A549 (cell line): ENCODE measurements around the gene HRG. TPM values are rescaled to one million over a fixed set of nuclear protein-coding genes. Genes with fewer than 3 reads are reported as not detected.
"Not testable (repeated sequence)": the region's sequence is repeated elsewhere in the genome, so short reads cannot be mapped to it uniquely, and the experiment has no call there.

Experiments used
- ATAC-seq, 2 experiments: fragments of 200-7000 bp in 1 of 2; fragments of >200 bp in 1 of 2; cut with Nextera tagmentation in 1 of 2; cut with Tn5 transposase in 1 of 2; 3 replicates each; pipeline versions ENCODE4 v1.8.0 to v1.9.1; 2018 to 2020; ENCODE audit warnings: mild to moderate bottlenecking in 1 of 2, moderate library complexity in 1 of 2
- CTCF ChIA-PET: fragments of 300-600 bp; sonication (Branson Sonifier 250); formaldehyde crosslinking; extraction: SDS; loops from one replicate; lab custom pipeline; 2021; ENCODE audit warnings: antibody characterized with exemption, inconsistent platforms; lab: Yijun Ruan, JAX
- POLR2A ChIA-PET: fragments of 350-600 bp; formaldehyde crosslinking; extraction: SDS; loops from one replicate; lab custom pipeline; 2021; ENCODE audit warnings: antibody characterized with exemption, inconsistent platforms; lab: Yijun Ruan, JAX
- DNase-seq, 2 experiments: peaks; one replicate each; pipeline versions ENCODE4 v3.0.0 to v3.0.0-alpha.2; 2011 to 2016; ENCODE audit warnings: low read depth in 1 of 2, low spot score in 1 of 2
- FAIRE-seq: peaks from 2 replicates; lab custom pipeline; 2011; peaks lifted over from hg19 to GRCh38; lab: Jason Lieb, UNC
- H3K27ac ChIP-seq, 2 experiments: fragments of >200 bp; sonication (Bioruptor Twin); formaldehyde crosslinking; 3 replicates each; pipeline ENCODE4 v1.5.1; 2016 to 2017
- H3K4me1 ChIP-seq: fragments of >200 bp; sonication (Bioruptor Twin); formaldehyde crosslinking; 3 replicates; pipeline ENCODE4 v1.6.1; 2016
- H3K4me2 ChIP-seq: fragments of >200 bp; sonication (Bioruptor Twin); formaldehyde crosslinking; 3 replicates; pipeline ENCODE4 v1.6.1; 2016
- H3K4me3 ChIP-seq: fragments of >200 bp; sonication (Bioruptor Twin); formaldehyde crosslinking; 3 replicates; pipeline ENCODE4 v1.5.1; 2016
- H3K9me3 ChIP-seq: fragments of >200 bp; sonication (Bioruptor Twin); formaldehyde crosslinking; 3 replicates; pipeline ENCODE4 v1.6.1; 2016
- CEBPB ChIP-seq, 2 experiments: fragments of >200 bp in 1 of 2; sonication (Bioruptor Twin) in 1 of 2; formaldehyde crosslinking in 1 of 2; IDR thresholded peaks; 2 replicates each; pipeline ENCODE4 v1.6.1; 2012 to 2016
- FOSL2 ChIP-seq, 2 experiments: fragments of 450-650 bp in 1 of 2; fragments of >200 bp in 1 of 2; sonication (Bioruptor Twin) in 1 of 2; formaldehyde crosslinking; IDR thresholded peaks; 2 replicates each; pipeline versions ENCODE4 v1.5.0 to v1.6.1; 2016 to 2020; ENCODE audit warnings: mild to moderate bottlenecking in 1 of 2, moderate library complexity in 1 of 2
- JUN ChIP-seq, 2 experiments: fragments of >200 bp; sonication (Bioruptor Twin); formaldehyde crosslinking; IDR thresholded peaks; 2 replicates in 1 of 2; 3 replicates in 1 of 2; pipeline ENCODE4 v1.6.1; 2016 to 2017
- MAFK ChIP-seq: fragments of 450-650 bp; IDR thresholded peaks from 2 replicates; pipeline ENCODE4 v1.6.1; 2014; ENCODE audit not compliant: partially characterized antibody
- PBX3 ChIP-seq: IDR thresholded peaks from 2 replicates; pipeline ENCODE4 v1.6.1; 2012
- RAD21 ChIP-seq, 2 experiments: fragments of >200 bp in 1 of 2; sonication (Bioruptor Twin) in 1 of 2; formaldehyde crosslinking in 1 of 2; IDR thresholded peaks in 1 of 2; conservative IDR thresholded peaks in 1 of 2; 2 replicates in 1 of 2; 3 replicates in 1 of 2; pipeline ENCODE4 v1.6.1; 2012 to 2018; ENCODE audit warnings: inconsistent platforms in 1 of 2
- RCOR1 ChIP-seq: fragments of 150-350 bp; IDR thresholded peaks from 2 replicates; pipeline ENCODE4 v1.6.1; 2014; ENCODE audit warnings: antibody characterized with exemption, low read length, low read depth
- SMC3 ChIP-seq: fragments of >200 bp; sonication (Bioruptor Twin); formaldehyde crosslinking; IDR thresholded peaks from 3 replicates; pipeline ENCODE4 v1.6.1; 2018; ENCODE audit warnings: inconsistent platforms
- SREBF2 ChIP-seq: fragments of 450-650 bp; IDR thresholded peaks from 2 replicates; pipeline ENCODE4 v1.6.1; 2014; ENCODE audit warnings: mild to moderate bottlenecking, moderate library complexity
- TP53 ChIP-seq: fragments of 250-450 bp; sonication (Bioruptor Pico); IDR thresholded peaks from 2 replicates; pipeline ENCODE4 v1.5.0; 2021; ENCODE audit warnings: mild to moderate bottlenecking, moderate library complexity
- USF2 ChIP-seq: fragments of 450-650 bp; IDR thresholded peaks from 2 replicates; pipeline ENCODE4 v1.6.1; 2014; ENCODE audit warnings: antibody characterized with exemption
- WGBS: methylation state at CpG from one replicate; pipeline ENCODE4 v1.1.6; 2017; ENCODE audit errors: missing lambda C conversion rate; 5-methylcytosine and 5-hydroxymethylcytosine counted together
- polyA plus RNA-seq, 4 experiments: library from polyadenylated mRNA; depleted of rRNA in 3 of 4; stranded (reverse); fragments of >200 nt; fragmentation: RNase III in 1 of 4; extraction: RNeasy Plus Mini Kit Qiagen cat#74134 plus additional on column Dnase treatment in 1 of 4; gene quantifications; 2 replicates in 3 of 4; 3 replicates in 1 of 4; pipeline ENCODE4 v1.2.3, GENCODE V29; 2011 to 2017
- TF ChIP-seq, protein P1 (sequence below): fragments of 200-600 bp; sonication (generic); IDR thresholded peaks from 2 replicates; pipeline ENCODE4 v1.6.1; 2016; ENCODE audit warnings: antibody characterized with exemption, mild to moderate bottlenecking, moderate library complexity

Gene HRG
- polyA plus RNA-seq, 2 of the 4 experiments (the other 2 are of a cell fraction), result not detected

GRCh38 chr3:186628756-186629155, 37.1 kb upstream of the HRG start:
- FAIRE-seq, result no peak
- Histone ChIP-seq H3K4me1 (no peaks in the 10 kb centered on the region), H3K9me3 (no peaks in the 10 kb centered on the region), H3K4me2 (no peak overlapping the region), H3K4me3 (no peak overlapping the region), H3K27ac (no peak overlapping the region)
- TF ChIP-seq FOSL2 (IDR thresholded peaks at IDR 0.05) (no peak), FOSL2 (CRISPR knock-in tag; IDR thresholded peaks at IDR 0.05) (no peak), JUN (IDR thresholded peaks at IDR 0.05) (no peak), TP53 (no peak), RAD21 (conservative IDR thresholded peaks at IDR 0.05 in 1 of 2, IDR thresholded peaks at IDR 0.05 in 1 of 2) (no peak), SREBF2 (no peak), PBX3 (no peak)
- TF ChIP-seq, protein P1, sequence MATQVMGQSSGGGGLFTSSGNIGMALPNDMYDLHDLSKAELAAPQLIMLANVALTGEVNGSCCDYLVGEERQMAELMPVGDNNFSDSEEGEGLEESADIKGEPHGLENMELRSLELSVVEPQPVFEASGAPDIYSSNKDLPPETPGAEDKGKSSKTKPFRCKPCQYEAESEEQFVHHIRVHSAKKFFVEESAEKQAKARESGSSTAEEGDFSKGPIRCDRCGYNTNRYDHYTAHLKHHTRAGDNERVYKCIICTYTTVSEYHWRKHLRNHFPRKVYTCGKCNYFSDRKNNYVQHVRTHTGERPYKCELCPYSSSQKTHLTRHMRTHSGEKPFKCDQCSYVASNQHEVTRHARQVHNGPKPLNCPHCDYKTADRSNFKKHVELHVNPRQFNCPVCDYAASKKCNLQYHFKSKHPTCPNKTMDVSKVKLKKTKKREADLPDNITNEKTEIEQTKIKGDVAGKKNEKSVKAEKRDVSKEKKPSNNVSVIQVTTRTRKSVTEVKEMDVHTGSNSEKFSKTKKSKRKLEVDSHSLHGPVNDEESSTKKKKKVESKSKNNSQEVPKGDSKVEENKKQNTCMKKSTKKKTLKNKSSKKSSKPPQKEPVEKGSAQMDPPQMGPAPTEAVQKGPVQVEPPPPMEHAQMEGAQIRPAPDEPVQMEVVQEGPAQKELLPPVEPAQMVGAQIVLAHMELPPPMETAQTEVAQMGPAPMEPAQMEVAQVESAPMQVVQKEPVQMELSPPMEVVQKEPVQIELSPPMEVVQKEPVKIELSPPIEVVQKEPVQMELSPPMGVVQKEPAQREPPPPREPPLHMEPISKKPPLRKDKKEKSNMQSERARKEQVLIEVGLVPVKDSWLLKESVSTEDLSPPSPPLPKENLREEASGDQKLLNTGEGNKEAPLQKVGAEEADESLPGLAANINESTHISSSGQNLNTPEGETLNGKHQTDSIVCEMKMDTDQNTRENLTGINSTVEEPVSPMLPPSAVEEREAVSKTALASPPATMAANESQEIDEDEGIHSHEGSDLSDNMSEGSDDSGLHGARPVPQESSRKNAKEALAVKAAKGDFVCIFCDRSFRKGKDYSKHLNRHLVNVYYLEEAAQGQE, result no peak
- no peak for DNase-seq
- ATAC-seq, result no peak
- 78% methylated on average over 7 of the region's 7 CpGs for WGBS
- CTCF ChIA-PET, result interaction anchor here (6.9 kb wide), 1 partner anchor 12 kb away, joined by 48 read pairs; no protein-coding TSS in a partner anchor
- POLR2A ChIA-PET, result no interaction called here

DNA sequence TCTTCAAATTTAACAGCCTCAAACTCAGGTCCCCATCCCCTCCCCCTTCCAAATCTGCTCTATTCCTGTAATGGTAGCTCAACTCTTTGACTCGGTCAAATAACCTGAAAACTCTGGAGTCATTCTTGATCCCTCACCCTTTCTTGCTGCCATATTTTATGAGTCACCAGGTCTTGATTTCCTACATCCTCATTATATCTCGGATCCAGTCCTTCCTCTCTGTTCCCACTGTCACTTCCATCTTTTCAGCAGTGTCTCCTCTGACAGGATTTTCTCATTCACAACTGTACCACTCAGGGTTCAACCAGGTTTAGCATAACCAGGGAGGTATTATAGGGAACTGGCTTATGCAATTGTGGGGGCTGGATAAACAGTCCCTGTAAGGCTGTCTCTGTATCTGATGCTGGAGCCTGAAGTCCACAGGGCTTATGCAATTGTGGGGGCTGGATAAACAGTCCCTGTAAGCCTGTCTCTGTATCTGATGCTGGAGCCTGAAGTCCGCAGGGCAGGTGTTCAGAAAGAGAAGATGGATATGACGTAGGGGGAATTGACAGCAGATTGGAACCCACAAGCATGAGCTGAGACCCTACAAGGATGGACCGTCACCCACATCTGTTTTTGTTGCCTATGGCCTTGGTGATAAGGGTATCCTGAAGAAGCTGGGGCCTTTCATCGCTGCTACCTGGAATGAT, 34.7 kb upstream of the HRG start:
- no peak overlapping the region for H3K4me2 ChIP-seq
- ATAC-seq (no peak), DNase-seq (no peak), FAIRE-seq (no peak)
- H3K4me3 ChIP-seq, result no peak overlapping the region
- H3K27ac ChIP-seq, result no peak overlapping the region
- ChIA-PET POLR2A (interaction anchor here (0.5 kb wide), 1 partner anchor 217 kb away, joined by 6 read pairs; no protein-coding TSS in a partner anchor), CTCF (interaction anchor here (6.9 kb wide), 1 partner anchor 15 kb away, joined by 48 read pairs; no protein-coding TSS in a partner anchor)
- 64% methylated on average over 6 of the region's 6 CpGs for WGBS
- H3K9me3 ChIP-seq, result no peaks in the 10 kb centered on the region
- TF ChIP-seq RCOR1 (no peak), SMC3 (no peak), MAFK (no peak), USF2 (no peak)
- no peaks in the 10 kb centered on the region for H3K4me1 ChIP-seq

DNA sequence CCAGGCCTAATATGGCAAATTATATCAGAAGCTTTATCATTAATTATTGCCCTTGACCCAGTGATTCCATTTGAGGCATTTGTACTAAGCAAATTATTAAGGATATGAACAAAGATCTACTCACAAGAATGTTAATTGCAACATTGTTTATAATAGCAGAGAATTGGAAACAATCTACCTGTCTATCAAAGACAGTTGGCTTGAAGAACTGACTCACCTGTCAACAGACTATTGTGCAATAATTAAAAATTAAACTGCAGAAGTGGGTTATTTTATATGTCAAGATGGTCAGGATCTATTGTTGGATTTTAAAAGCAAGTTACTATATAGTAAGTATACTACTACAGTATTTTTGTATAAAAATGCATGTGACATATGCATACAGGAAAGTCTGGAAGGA, 32.3 kb upstream of the HRG start:
- TF ChIP-seq CEBPB (IDR thresholded peaks at IDR 0.05) (peak; percentile 17 to 32; a peak in 2 of 4 replicates), SMC3 (no peak), MAFK (no peak)
- TF ChIP-seq, all 56 proteins: peak for 1
- Histone ChIP-seq H3K4me2 (no peak overlapping the region), H3K4me3 (no peak overlapping the region), H3K27ac (no peak overlapping the region), H3K4me1 (no peaks in the 10 kb centered on the region), H3K9me3 (no peaks in the 10 kb centered on the region)
- DNase-seq, result no peak
- no peak for FAIRE-seq
- POLR2A ChIA-PET, result no interaction called here
- CTCF ChIA-PET, result interaction anchor here (6.9 kb wide), 1 partner anchor 17 kb away, joined by 48 read pairs; no protein-coding TSS in a partner anchor
- no peak for ATAC-seq

GRCh38 chr3:186634207-186634606, 31.6 kb upstream of the HRG start:
- H3K9me3 ChIP-seq, FAIRE-seq, H3K27ac ChIP-seq, POLR2A ChIA-PET, ATAC-seq, DNase-seq, H3K4me3 ChIP-seq, H3K4me1 ChIP-seq, H3K4me2 ChIP-seq: not testable (repeated sequence)
- WGBS, result 85% methylated on average over 5 of the region's 5 CpGs
- CTCF ChIA-PET, result interaction anchor here (6.9 kb wide), 1 partner anchor 18 kb away, joined by 48 read pairs; no protein-coding TSS in a partner anchor
